ENCODE results near the gene SLC5A5. TPM values are rescaled to one million over a fixed set of nuclear protein-coding genes. Genes with fewer than 3 reads are reported as not detected.

Gene SLC5A5
- total RNA-seq (2013; cell fraction: nucleolus; rRNA removed) = not detected in 2 replicates
- total RNA-seq (2014; rRNA removed) (0.06 TPM in 1 of 2 replicates, not detected in the other), total RNA-seq (2014; rRNA removed; fragmentation: Illumina TruSeq; extraction: Trizol) (0.05 TPM in 1 of 2 replicates, not detected in the other), total RNA-seq (2021) (0.05 and 0.08 TPM in 2 replicates), polyA plus RNA-seq (2011; rRNA removed) (0.04 TPM in 2 replicates), polyA plus RNA-seq (2014; fragmentation: Illumina TruSeq; extraction: Trizol) (0.03 TPM in 1 of 2 replicates, not detected in the other), polyA plus RNA-seq (2014; fragmentation: Nextera tagmentation; extraction: Ambion mirVana) (under 1 TPM; 0.02 to 0.05 TPM), polyA plus RNA-seq (2014; rRNA removed) (0.06 TPM in 1 of 2 replicates, not detected in the other), polyA plus RNA-seq (2016; fragmentation: Nextera tagmentation; extraction: Ambion mirVana) (under 1 TPM in 1 of 2 experiments, not detected in 1; 0.08 TPM), polyA minus RNA-seq (2011; rRNA and poly(A)+ RNA removed) (not detected in 2 replicates), Bru-seq, nascent RNA (percentile 7 among the genes with signal in this experiment), BruChase-seq, experiment 1, labeled RNA remaining after a 6-hour chase (percentile 4 among the genes with signal in this experiment), BruChase-seq, experiment 2, labeled RNA remaining after a 2-hour chase (percentile 4 among the genes with signal in this experiment)
- polyA plus RNA-seq (2011; ENCODE audit: low read depth) = not detected
- 0.03 TPM in 2 replicates for polyA plus RNA-seq (2011; cell fraction: cytosol; rRNA removed)
- 0.07 TPM in 1 of 2 replicates, not detected in the other for polyA plus RNA-seq (2011; cell fraction: nucleus; rRNA removed)
- 0.11 and 0.26 TPM in 2 replicates for polyA plus RNA-seq (2012)
- not detected in 2 replicates for polyA minus RNA-seq (2011; cell fraction: cytosol; rRNA and poly(A)+ RNA removed)
- not detected in 2 replicates for polyA minus RNA-seq (2011; cell fraction: nucleus; rRNA and poly(A)+ RNA removed)
- long read RNA-seq, experiment 1, partial matches to known transcripts = 0 of 1 reads
- long read RNA-seq, experiment 1, other reads (novel, unspliced or antisense) = 1 of 1 reads
- long read RNA-seq, experiment 2 = 0 reads

DNA sequence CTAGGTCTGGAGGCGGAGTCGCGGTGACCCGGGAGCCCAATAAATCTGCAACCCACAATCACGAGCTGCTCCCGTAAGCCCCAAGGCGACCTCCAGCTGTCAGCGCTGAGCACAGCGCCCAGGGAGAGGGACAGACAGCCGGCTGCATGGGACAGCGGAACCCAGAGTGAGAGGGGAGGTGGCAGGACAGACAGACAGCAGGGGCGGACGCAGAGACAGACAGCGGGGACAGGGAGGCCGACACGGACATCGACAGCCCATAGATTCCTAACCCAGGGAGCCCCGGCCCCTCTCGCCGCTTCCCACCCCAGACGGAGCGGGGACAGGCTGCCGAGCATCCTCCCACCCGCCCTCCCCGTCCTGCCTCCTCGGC is at the start of gene SLC5A5:
TSS of gene SLC5A5 (plus strand) at position 68 of the 373 bp plus-strand sequence. CDS start 375 bp downstream, outside the sequence.
- ChIA-PET POLR2A (interaction anchor here (0.6 kb wide), 1 partner anchor 60 kb away, joined by 4 read pairs; no protein-coding TSS in a partner anchor), RAD21 (ENCODE audit: unreplicated experiment) (interaction anchor here (1.5 to 3.0 kb wide), 2 partner anchors 61 to 123 kb away, joined by 4 to 33 read pairs; partner anchors contain the start of gene CCDC124), SMC1A (ENCODE audit: uncharacterized antibody, unreplicated experiment) (interaction anchor here (1.2 to 1.7 kb wide), 3 partner anchors 8 to 66 kb away, joined by 3 to 5 read pairs (median 4); no protein-coding TSS in a partner anchor), CTCF (interaction anchor here (1.2 to 3.0 kb wide), 3 partner anchors 57 to 66 kb away, joined by 5 to 36 read pairs (median 8); partner anchors contain the start of gene CCDC124)
- TF ChIP-seq PAX8 (IDR thresholded peaks at IDR 0.05) (no peak), TARDBP (IDR thresholded peaks at IDR 0.05; ENCODE audit: borderline replicate concordance) (no peak), TAF1 (IDR thresholded peaks at IDR 0.05; ENCODE audit: borderline replicate concordance, low read depth, low read length) (no peak), EED (IDR thresholded peaks at IDR 0.05; ENCODE audit: low read depth) (no peak)
- TF ChIP-seq, protein P1, sequence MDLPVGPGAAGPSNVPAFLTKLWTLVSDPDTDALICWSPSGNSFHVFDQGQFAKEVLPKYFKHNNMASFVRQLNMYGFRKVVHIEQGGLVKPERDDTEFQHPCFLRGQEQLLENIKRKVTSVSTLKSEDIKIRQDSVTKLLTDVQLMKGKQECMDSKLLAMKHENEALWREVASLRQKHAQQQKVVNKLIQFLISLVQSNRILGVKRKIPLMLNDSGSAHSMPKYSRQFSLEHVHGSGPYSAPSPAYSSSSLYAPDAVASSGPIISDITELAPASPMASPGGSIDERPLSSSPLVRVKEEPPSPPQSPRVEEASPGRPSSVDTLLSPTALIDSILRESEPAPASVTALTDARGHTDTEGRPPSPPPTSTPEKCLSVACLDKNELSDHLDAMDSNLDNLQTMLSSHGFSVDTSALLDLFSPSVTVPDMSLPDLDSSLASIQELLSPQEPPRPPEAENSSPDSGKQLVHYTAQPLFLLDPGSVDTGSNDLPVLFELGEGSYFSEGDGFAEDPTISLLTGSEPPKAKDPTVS (IDR thresholded peaks at IDR 0.05; ENCODE audit: low read depth, low read length) = no peak
- intact Hi-C loops (cut with micrococcal nuclease; ENCODE audit: unreplicated experiment) = loop anchor here (5.0 kb wide), 1 partner anchor 125 kb away; no protein-coding TSS in a partner anchor
- H3K27ac ChIP-seq (ENCODE audit: control insufficient read depth, insufficient read depth) = no peak within 1 kb of the TSS
- in situ Hi-C loops (cut with MboI) = no loop called here
- FAIRE-seq (no peak), DNase-seq (ENCODE audit: low read depth, low spot score) (no peak), ATAC-seq (peak; percentile 19)
- no peaks in the 10 kb centered on the region for H3K36me3 ChIP-seq (ENCODE audit: control insufficient read depth in 2 of 2, insufficient read depth in 2 of 2, low read length in 1 of 2)
- no peak within 1 kb of the TSS for H3K9ac ChIP-seq (ENCODE audit: control insufficient read depth, insufficient read depth, low read length)
- H3K27me3 ChIP-seq (replicated peaks in 1 of 2; ENCODE audit: control insufficient read depth in 2 of 2, insufficient read depth in 2 of 2, low read length in 1 of 2) = peaks cover 3 to 4% of the 10 kb centered on the region in 2 experiments; a peak in 3 of 4 replicates
- no peak within 1 kb of the TSS for H3K4me3 ChIP-seq
- H3K4me2 ChIP-seq (ENCODE audit: control insufficient read depth, insufficient read depth) = no peak within 1 kb of the TSS
- peak within 1 kb of the TSS; percentile 34 for H2AFZ ChIP-seq (ENCODE audit: control insufficient read depth, low read depth, low read length)
- WGBS (ENCODE audit: insufficient coverage, insufficient replicate concordance, low lambda C conversion rate, missing lambda C conversion rate) = 30% methylated on average over 25 of the region's 26 CpGs
- BruUV-seq (replicated peaks) = no TSS peak
- H3K79me2 ChIP-seq (ENCODE audit: control insufficient read depth, insufficient read depth, low read length) = no peaks in the 10 kb centered on the region
- no peaks in the 10 kb centered on the region for H3K9me3 ChIP-seq (replicated peaks; ENCODE audit: control insufficient read depth, insufficient read depth, low read length)
- H3K4me1 ChIP-seq (ENCODE audit: control insufficient read depth, insufficient read depth, low read length) = peaks cover 3% of the 10 kb centered on the region; the same call in 1 of the 2 replicates
- no peaks in the 10 kb centered on the region; the same call in 1 of the 2 replicates for H4K20me1 ChIP-seq (ENCODE audit: control insufficient read depth, insufficient read depth)
